GM18505 (cell line): ENCODE data around the gene TLK1.

Source experiments
- ATAC-seq: cut with Tn5 transposase; IDR thresholded peaks from one replicate; pipeline ENCODE4 v1.9.1; 2021; ENCODE audit not compliant: unreplicated experiment
- POLR2A ChIP-seq: IDR thresholded peaks from 4 replicates; pipeline ENCODE4 v1.6.1; 2011; ENCODE audit warnings: borderline replicate concordance; ENCODE audit not compliant: insufficient read depth, insufficient read length; ENCODE audit errors: extremely low read depth

Gene TLK1

GRCh38 chr2:170950221-170950761, 210.4 kb downstream of the TLK1 start:
- no peak for TF ChIP-seq POLR2A
- ATAC-seq: peak; percentile 78

GRCh38 chr2:170949415-170949814, 211.3 kb downstream of the TLK1 start:
- ATAC-seq: no peak
- no peak for TF ChIP-seq POLR2A

- no peak for ATAC-seq
- TF ChIP-seq POLR2A: no peak
Observed at GRCh38 chr2:170944545-170944944, 216.1 kb downstream of the TLK1 start.

GRCh38 chr2:170943596-170943995, 217.1 kb downstream of the TLK1 start:
- no peak for TF ChIP-seq POLR2A
- ATAC-seq: no peak

- TF ChIP-seq POLR2A: no peak
- ATAC-seq: no peak
Observed at GRCh38 chr2:170943041-170943440, 217.7 kb downstream of the TLK1 start.

GRCh38 chr2:170942615-170943014, 218.1 kb downstream of the TLK1 start:
- no peak for ATAC-seq
- TF ChIP-seq POLR2A: no peak
